Astrocyte (in vitro differentiated cells and primary cell): Measurements from ENCODE around the gene IL15. TPM values are rescaled to one million over a fixed set of nuclear protein-coding genes. Genes with fewer than 3 reads are reported as not detected.
"Not testable (repeated sequence)": the region's sequence is repeated elsewhere in the genome, so short reads cannot be mapped to it uniquely, and the experiment has no call there.

Experiments used
- DNase-seq: peaks from one replicate; pipeline ENCODE4 v3.0.0-alpha.2; 2010; ENCODE audit warnings: low read depth
- FAIRE-seq: peaks from 2 replicates; lab custom pipeline; 2011; peaks lifted over from hg19 to GRCh38; lab: Jason Lieb, UNC
- H2AFZ ChIP-seq: 2 replicates; pipeline ENCODE4 v1.6.0; 2012; ENCODE audit warnings: low read depth, low read length, inconsistent platforms
- H3K27ac ChIP-seq: 2 replicates; pipeline ENCODE4 v1.5.1; 2011; ENCODE audit warnings: low read depth, low read length, inconsistent platforms
- H3K27me3 ChIP-seq: 2 replicates; pipeline ENCODE4 v1.6.0; 2011; ENCODE audit warnings: low read length, inconsistent platforms; ENCODE audit not compliant: insufficient read depth
- H3K36me3 ChIP-seq: 2 replicates; pipeline ENCODE4 v1.5.1; 2011; ENCODE audit warnings: low read length, inconsistent platforms; ENCODE audit not compliant: insufficient read depth
- H3K4me1 ChIP-seq: 2 replicates; pipeline ENCODE4 v1.5.1; 2011; ENCODE audit warnings: low read length, inconsistent platforms; ENCODE audit not compliant: insufficient read depth
- H3K4me2 ChIP-seq: 2 replicates; pipeline ENCODE4 v1.6.0; 2012; ENCODE audit warnings: low read length, inconsistent platforms
- H3K4me3 ChIP-seq: 2 replicates; pipeline ENCODE4 v1.5.1; 2011; ENCODE audit warnings: low read depth, mild to moderate bottlenecking, low read length, inconsistent platforms; ENCODE audit not compliant: insufficient read depth
- H3K79me2 ChIP-seq: 2 replicates; pipeline ENCODE4 v1.6.0; 2012; ENCODE audit warnings: mild to moderate bottlenecking, low read length, inconsistent platforms; ENCODE audit not compliant: insufficient read depth
- H3K9ac ChIP-seq: 2 replicates; pipeline ENCODE4 v1.6.0; 2012; ENCODE audit warnings: mild to moderate bottlenecking, low read length, inconsistent platforms
- H3K9me3 ChIP-seq: 2 replicates; pipeline ENCODE4 v1.5.1; 2012; ENCODE audit warnings: low read depth, mild to moderate bottlenecking, low read length, inconsistent platforms; ENCODE audit not compliant: insufficient read depth
- H4K20me1 ChIP-seq: 2 replicates; pipeline ENCODE4 v1.6.0; 2012; ENCODE audit warnings: low read length, inconsistent platforms; ENCODE audit not compliant: insufficient read depth
- H3K27ac Mint-ChIP-seq: one replicate; pipeline ENCODE4 v1.8.0; 2021; ENCODE audit warnings: mild to moderate bottlenecking, mixed read lengths; ENCODE audit not compliant: unreplicated experiment
- H3K27me3 Mint-ChIP-seq: one replicate; pipeline ENCODE4 v1.8.0; 2021; ENCODE audit warnings: low read depth, mixed read lengths; ENCODE audit not compliant: unreplicated experiment
- H3K36me3 Mint-ChIP-seq: one replicate; pipeline ENCODE4 v1.8.0; 2021; ENCODE audit warnings: low read depth, mixed read lengths; ENCODE audit not compliant: unreplicated experiment
- H3K4me1 Mint-ChIP-seq: one replicate; pipeline ENCODE4 v1.8.0; 2021; ENCODE audit warnings: low read depth, mixed read lengths; ENCODE audit not compliant: unreplicated experiment
- H3K4me3 Mint-ChIP-seq: one replicate; pipeline ENCODE4 v1.8.0; 2021; ENCODE audit warnings: mild to moderate bottlenecking, moderate library complexity, mixed read lengths; ENCODE audit not compliant: unreplicated experiment
- H3K9me3 Mint-ChIP-seq: one replicate; pipeline ENCODE4 v1.8.0; 2021; ENCODE audit warnings: mild to moderate bottlenecking, mixed read lengths; ENCODE audit not compliant: unreplicated experiment
- CTCF ChIP-seq: IDR thresholded peaks from 2 replicates; pipeline ENCODE4 v1.5.1; 2011; ENCODE audit warnings: low read depth, mild to moderate bottlenecking, inconsistent platforms, low read length, moderate library complexity; ENCODE audit not compliant: insufficient read depth
- EZH2 ChIP-seq: IDR thresholded peaks from 2 replicates; pipeline ENCODE4 v1.6.1; 2012; ENCODE audit warnings: mild to moderate bottlenecking, low read length, inconsistent platforms; ENCODE audit not compliant: insufficient read depth
- total RNA-seq: library from RNA; stranded (reverse); gene quantifications from 2 replicates; pipeline ENCODE4 v1.2.1, GENCODE V29; 2021

IL15 gene
- total RNA-seq, 1 donor from 2014 or later = 3.6 TPM

- Histone ChIP-seq H4K20me1 (no peaks in the 10 kb centered on the region), H3K9ac (no peak overlapping the region), H2AFZ (no peak overlapping the region), H3K27ac (no peak overlapping the region), H3K36me3 (no peaks in the 10 kb centered on the region), H3K79me2 (no peaks in the 10 kb centered on the region), H3K4me2 (no peak overlapping the region), H3K4me1 (no peaks in the 10 kb centered on the region), H3K27me3 (no peaks in the 10 kb centered on the region), H3K9me3 (no peaks in the 10 kb centered on the region), H3K4me3 (no peak overlapping the region)
- H3K4me3 Mint-ChIP-seq = no peak overlapping the region
- H3K27ac Mint-ChIP-seq = no peak overlapping the region
- FAIRE-seq = no peak
- DNase-seq = no peak
- H3K27me3 Mint-ChIP-seq = no peaks in the 10 kb centered on the region
- peaks cover 5% of the 10 kb centered on the region for H3K9me3 Mint-ChIP-seq
- no peaks in the 10 kb centered on the region for H3K36me3 Mint-ChIP-seq
- TF ChIP-seq EZH2 = no peak
- TF ChIP-seq CTCF = no peak
- H3K4me1 Mint-ChIP-seq = no peaks in the 10 kb centered on the region
Measured at GRCh38 chr4:141614878-141615586, 21.4 kb upstream of the IL15 start.

GRCh38 chr4:141615587-141615918, 20.8 kb upstream of the IL15 start:
- not testable (repeated sequence) for H3K9ac ChIP-seq, H3K27ac Mint-ChIP-seq, H3K9me3 ChIP-seq, H3K79me2 ChIP-seq, H3K9me3 Mint-ChIP-seq, H3K4me3 ChIP-seq, H3K36me3 Mint-ChIP-seq, H3K27me3 ChIP-seq, H3K4me1 Mint-ChIP-seq, H3K4me2 ChIP-seq, DNase-seq, H3K27me3 Mint-ChIP-seq, FAIRE-seq, H3K27ac ChIP-seq, H3K4me1 ChIP-seq, H2AFZ ChIP-seq, H4K20me1 ChIP-seq, H3K4me3 Mint-ChIP-seq, H3K36me3 ChIP-seq

- no peak for DNase-seq
- Histone ChIP-seq H4K20me1 (no peaks in the 10 kb centered on the region), H3K9me3 (no peaks in the 10 kb centered on the region), H3K79me2 (no peaks in the 10 kb centered on the region), H3K27me3 (no peaks in the 10 kb centered on the region), H3K4me1 (no peaks in the 10 kb centered on the region), H2AFZ (no peak overlapping the region), H3K36me3 (no peaks in the 10 kb centered on the region), H3K4me2 (no peak overlapping the region), H3K9ac (no peak overlapping the region), H3K4me3 (no peak overlapping the region), H3K27ac (no peak overlapping the region)
- Mint-ChIP-seq H3K4me3 (no peak overlapping the region), H3K27me3 (no peaks in the 10 kb centered on the region), H3K9me3 (peaks cover 4% of the 10 kb centered on the region), H3K27ac (no peak overlapping the region), H3K36me3 (no peaks in the 10 kb centered on the region), H3K4me1 (no peaks in the 10 kb centered on the region)
- TF ChIP-seq CTCF (no peak), EZH2 (no peak)
- FAIRE-seq = no peak
Measured at GRCh38 chr4:141620715-141621114, 15.7 kb upstream of the IL15 start.
